HepG2 (cell line): ENCODE data around the gene EHD4. TPM values are rescaled to one million over a fixed set of nuclear protein-coding genes. Genes with fewer than 3 reads are reported as not detected.

Experiments used
- ARHGAP35 ChIP-seq: sonication (generic); formaldehyde crosslinking; IDR thresholded peaks from 2 replicates; pipeline ENCODE4 v1.9.0; 2022; ENCODE audit warnings: mild to moderate bottlenecking, inconsistent platforms, moderate library complexity, missing genetic modification reagents, borderline replicate concordance
- ISX ChIP-seq: sonication (generic); formaldehyde crosslinking; conservative IDR thresholded peaks from 2 replicates; pipeline ENCODE4 v1.5.0; 2020; ENCODE audit warnings: missing genetic modification reagents
- KLF12 ChIP-seq: sonication (generic); formaldehyde crosslinking; IDR thresholded peaks from 2 replicates; pipeline ENCODE4 v1.4.0; 2020; ENCODE audit warnings: missing genetic modification reagents, borderline replicate concordance
- MAZ ChIP-seq, 2 experiments: sonication (generic) in 1 of 2; formaldehyde crosslinking in 1 of 2; IDR thresholded peaks; 2 replicates each; pipeline versions ENCODE4 v1.5.0 to v1.6.1; 2012 to 2020; ENCODE audit warnings: low read depth in 2 of 2, mild to moderate bottlenecking in 2 of 2, borderline replicate concordance in 1 of 2, improper control_type of control experiment in 1 of 2, low read length in 1 of 2, missing genetic modification reagents in 1 of 2, moderate library complexity in 1 of 2
- RELA ChIP-seq: sonication (generic); formaldehyde crosslinking; IDR thresholded peaks from 2 replicates; pipeline ENCODE4 v1.4.0; 2020; ENCODE audit warnings: missing genetic modification reagents
- SNAI1 ChIP-seq: sonication (generic); formaldehyde crosslinking; IDR thresholded peaks from 2 replicates; pipeline ENCODE4 v1.5.0; 2020; ENCODE audit warnings: mild to moderate bottlenecking, missing genetic modification reagents, borderline replicate concordance
- STAG1 ChIP-seq: sonication (generic); formaldehyde crosslinking; IDR thresholded peaks from 2 replicates; pipeline ENCODE4 v1.4.0; 2020; ENCODE audit warnings: missing genetic modification reagents
- TGIF2 ChIP-seq: IDR thresholded peaks from 2 replicates; pipeline ENCODE4 v1.6.1; 2016; ENCODE audit warnings: control low read depth, missing compliant biosample characterization
- TRIM24 ChIP-seq: sonication (generic); formaldehyde crosslinking; IDR thresholded peaks from 2 replicates; pipeline ENCODE4 v1.8.0; 2022; ENCODE audit warnings: mild to moderate bottlenecking, missing genetic modification reagents
- XBP1 ChIP-seq: sonication (generic); formaldehyde crosslinking; IDR thresholded peaks from 2 replicates; pipeline ENCODE4 v1.5.0; 2020; ENCODE audit warnings: missing genetic modification reagents
- ZFAT ChIP-seq: sonication (generic); formaldehyde crosslinking; conservative IDR thresholded peaks from 2 replicates; pipeline ENCODE4 v1.8.1; 2023; ENCODE audit warnings: missing genetic modification reagents, inconsistent platforms
- ZNF121 ChIP-seq: sonication (generic); formaldehyde crosslinking; IDR thresholded peaks from 2 replicates; pipeline ENCODE4 v1.5.0; 2020; ENCODE audit warnings: mild to moderate bottlenecking, missing genetic modification reagents
- ZNF430 ChIP-seq: sonication (generic); formaldehyde crosslinking; IDR thresholded peaks from 2 replicates; pipeline ENCODE4 v1.9.0; 2021; ENCODE audit warnings: mild to moderate bottlenecking, missing genetic modification reagents
- ZNF563 ChIP-seq: sonication (generic); formaldehyde crosslinking; IDR thresholded peaks from 2 replicates; pipeline ENCODE4 v1.8.0; 2022; ENCODE audit warnings: mild to moderate bottlenecking, moderate library complexity, missing genetic modification reagents
- ZNF598 ChIP-seq: sonication (generic); formaldehyde crosslinking; IDR thresholded peaks from 2 replicates; pipeline ENCODE4 v1.5.1; 2020; ENCODE audit warnings: mild to moderate bottlenecking, missing genetic modification reagents, borderline replicate concordance
- polyA plus RNA-seq, 8 experiments: library from polyadenylated mRNA; depleted of rRNA in 3 of 8; stranded (reverse) in 7 of 8; unstranded in 1 of 8; fragments of >200 nt; fragmentation: Illumina TruSeq in 4 of 8; extraction: Trizol in 4 of 8; gene quantifications; 2 replicates each; pipeline versions ENCODE4 v1.2.1 to v1.2.3, GENCODE V29; 2011 to 2016; ENCODE audit warnings: low read depth in 4 of 8, missing spikeins in 1 of 8, mixed read lengths in 1 of 8; ENCODE audit not compliant: insufficient read depth in 1 of 8
- total RNA-seq, 5 experiments: library from RNA; depleted of rRNA; stranded (reverse); fragments of >200 nt; fragmentation: Illumina TruSeq; extraction: Trizol; gene quantifications; 2 replicates each; pipeline ENCODE4 v1.2.3, GENCODE V29; 2016; ENCODE audit warnings: low read depth in 1 of 5
- TF ChIP-seq, protein P1 (sequence below): sonication (generic); formaldehyde crosslinking; IDR thresholded peaks from 2 replicates; pipeline ENCODE4 v1.5.1; 2020; ENCODE audit warnings: mild to moderate bottlenecking, missing genetic modification reagents, moderate library complexity
- TF ChIP-seq, protein P2 (sequence below): sonication (generic); formaldehyde crosslinking; IDR thresholded peaks from 2 replicates; pipeline ENCODE4 v1.4.0; 2020; ENCODE audit warnings: low read depth, mild to moderate bottlenecking, missing genetic modification reagents
- TF ChIP-seq, protein P3 (sequence below): sonication (generic); formaldehyde crosslinking; IDR thresholded peaks from 2 replicates; pipeline ENCODE4 v1.5.0; 2020; ENCODE audit warnings: mild to moderate bottlenecking, missing genetic modification reagents, moderate library complexity
- TF ChIP-seq, protein P4 (sequence below): sonication (generic); formaldehyde crosslinking; IDR thresholded peaks from 2 replicates; pipeline ENCODE4 v1.9.0; 2021; ENCODE audit warnings: missing genetic modification reagents, mild to moderate bottlenecking, borderline replicate concordance

EHD4 gene
- total and polyA plus RNA-seq, 2 of the 13 experiments (the other 11 are each of a cell fraction or from before 2014, with no cell fraction given), result 3.1 to 4.8 TPM

DNA sequence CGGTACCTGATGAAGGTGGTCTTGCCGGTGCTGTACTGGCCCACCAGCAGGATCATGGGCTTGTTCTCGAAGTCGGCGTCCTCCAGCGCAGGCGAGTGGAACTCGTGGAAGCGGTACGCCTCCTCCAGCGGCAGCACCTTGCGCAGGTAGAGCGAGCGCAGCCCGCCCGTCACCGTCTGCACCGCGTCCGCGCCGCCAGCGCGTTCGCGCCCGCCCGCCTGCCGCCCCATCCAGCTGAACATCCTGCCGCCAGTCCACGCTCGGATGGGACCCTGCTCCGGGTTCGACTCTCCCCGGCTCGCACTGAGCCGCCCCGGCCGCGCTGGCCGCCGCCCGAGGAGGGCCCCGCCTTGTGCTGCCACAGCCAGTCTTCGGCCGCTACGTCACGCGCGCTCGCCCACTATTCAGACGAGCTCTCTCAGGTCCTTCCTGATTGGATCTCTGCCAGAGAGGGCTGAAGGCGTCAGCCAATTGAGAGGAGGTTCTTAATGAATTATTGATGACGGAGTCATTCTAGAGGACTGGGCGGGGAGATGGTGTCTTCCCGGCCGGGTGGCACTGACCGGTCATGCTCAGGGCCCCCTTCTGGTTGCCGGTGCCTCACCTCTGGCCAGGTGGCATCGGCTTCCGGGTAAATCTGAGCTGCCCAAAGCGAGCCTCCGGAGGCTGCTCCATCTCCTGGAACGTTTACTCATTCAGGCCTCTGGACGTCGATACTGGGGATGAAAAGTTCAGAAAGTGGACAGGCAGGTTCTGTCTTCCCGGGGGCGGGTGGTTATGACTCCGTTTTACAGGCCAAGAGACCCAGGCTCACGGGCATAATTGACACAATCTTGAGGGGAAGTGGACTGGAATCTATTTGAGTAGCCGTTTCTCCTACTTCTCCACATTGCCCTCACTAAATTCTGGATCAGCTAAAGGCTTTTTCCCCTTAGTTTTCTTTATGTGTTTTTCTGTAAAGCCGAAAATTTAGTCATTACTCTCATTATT, at the start of gene EHD4 (continued):
- TF ChIP-seq, protein P1, sequence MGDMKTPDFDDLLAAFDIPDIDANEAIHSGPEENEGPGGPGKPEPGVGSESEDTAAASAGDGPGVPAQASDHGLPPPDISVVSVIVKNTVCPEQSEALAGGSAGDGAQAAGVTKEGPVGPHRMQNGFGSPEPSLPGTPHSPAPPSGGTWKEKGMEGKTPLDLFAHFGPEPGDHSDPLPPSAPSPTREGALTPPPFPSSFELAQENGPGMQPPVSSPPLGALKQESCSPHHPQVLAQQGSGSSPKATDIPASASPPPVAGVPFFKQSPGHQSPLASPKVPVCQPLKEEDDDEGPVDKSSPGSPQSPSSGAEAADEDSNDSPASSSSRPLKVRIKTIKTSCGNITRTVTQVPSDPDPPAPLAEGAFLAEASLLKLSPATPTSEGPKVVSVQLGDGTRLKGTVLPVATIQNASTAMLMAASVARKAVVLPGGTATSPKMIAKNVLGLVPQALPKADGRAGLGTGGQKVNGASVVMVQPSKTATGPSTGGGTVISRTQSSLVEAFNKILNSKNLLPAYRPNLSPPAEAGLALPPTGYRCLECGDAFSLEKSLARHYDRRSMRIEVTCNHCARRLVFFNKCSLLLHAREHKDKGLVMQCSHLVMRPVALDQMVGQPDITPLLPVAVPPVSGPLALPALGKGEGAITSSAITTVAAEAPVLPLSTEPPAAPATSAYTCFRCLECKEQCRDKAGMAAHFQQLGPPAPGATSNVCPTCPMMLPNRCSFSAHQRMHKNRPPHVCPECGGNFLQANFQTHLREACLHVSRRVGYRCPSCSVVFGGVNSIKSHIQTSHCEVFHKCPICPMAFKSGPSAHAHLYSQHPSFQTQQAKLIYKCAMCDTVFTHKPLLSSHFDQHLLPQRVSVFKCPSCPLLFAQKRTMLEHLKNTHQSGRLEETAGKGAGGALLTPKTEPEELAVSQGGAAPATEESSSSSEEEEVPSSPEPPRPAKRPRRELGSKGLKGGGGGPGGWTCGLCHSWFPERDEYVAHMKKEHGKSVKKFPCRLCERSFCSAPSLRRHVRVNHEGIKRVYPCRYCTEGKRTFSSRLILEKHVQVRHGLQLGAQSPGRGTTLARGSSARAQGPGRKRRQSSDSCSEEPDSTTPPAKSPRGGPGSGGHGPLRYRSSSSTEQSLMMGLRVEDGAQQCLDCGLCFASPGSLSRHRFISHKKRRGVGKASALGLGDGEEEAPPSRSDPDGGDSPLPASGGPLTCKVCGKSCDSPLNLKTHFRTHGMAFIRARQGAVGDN (CRISPR knock-in tag), result peak; percentile 80
- TF ChIP-seq ZNF121 (CRISPR knock-in tag) (no peak), ZNF598 (CRISPR knock-in tag) (peak; percentile 50; the same call in 1 of the 2 replicates), RELA (CRISPR knock-in tag) (0 out of 2 replicates have a peak, but pooled peaks have one; percentile 49), KLF12 (CRISPR knock-in tag) (no peak; the same call in 1 of the 2 replicates), STAG1 (peak; percentile 21; the same call in 1 of the 2 replicates), MAZ (IDR thresholded peaks at IDR 0.05; ENCODE audit: borderline replicate concordance, low read depth, low read length) (no peak), MAZ (CRISPR knock-in tag; IDR thresholded peaks at IDR 0.05; ENCODE audit: low read depth) (peak; percentile 60; the same call in 1 of the 2 replicates), SNAI1 (CRISPR knock-in tag) (no peak), XBP1 (CRISPR knock-in tag) (no peak), ARHGAP35 (CRISPR knock-in tag) (peak; percentile 59; the same call in 1 of the 2 replicates), TRIM24 (CRISPR knock-in tag) (no peak), TGIF2 (CRISPR knock-in tag) (peak; percentile 52; the same call in 1 of the 2 replicates), ZNF563 (CRISPR knock-in tag) (peak; percentile 11; the same call in 1 of the 2 replicates), ISX (CRISPR knock-in tag) (no peak), ZNF430 (CRISPR knock-in tag) (no peak), ZFAT (no peak)
- TF ChIP-seq, protein P2, sequence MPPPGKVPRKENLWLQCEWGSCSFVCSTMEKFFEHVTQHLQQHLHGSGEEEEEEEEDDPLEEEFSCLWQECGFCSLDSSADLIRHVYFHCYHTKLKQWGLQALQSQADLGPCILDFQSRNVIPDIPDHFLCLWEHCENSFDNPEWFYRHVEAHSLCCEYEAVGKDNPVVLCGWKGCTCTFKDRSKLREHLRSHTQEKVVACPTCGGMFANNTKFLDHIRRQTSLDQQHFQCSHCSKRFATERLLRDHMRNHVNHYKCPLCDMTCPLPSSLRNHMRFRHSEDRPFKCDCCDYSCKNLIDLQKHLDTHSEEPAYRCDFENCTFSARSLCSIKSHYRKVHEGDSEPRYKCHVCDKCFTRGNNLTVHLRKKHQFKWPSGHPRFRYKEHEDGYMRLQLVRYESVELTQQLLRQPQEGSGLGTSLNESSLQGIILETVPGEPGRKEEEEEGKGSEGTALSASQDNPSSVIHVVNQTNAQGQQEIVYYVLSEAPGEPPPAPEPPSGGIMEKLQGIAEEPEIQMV, result no peak; the same call in 1 of the 2 replicates
- TF ChIP-seq, protein P3, sequence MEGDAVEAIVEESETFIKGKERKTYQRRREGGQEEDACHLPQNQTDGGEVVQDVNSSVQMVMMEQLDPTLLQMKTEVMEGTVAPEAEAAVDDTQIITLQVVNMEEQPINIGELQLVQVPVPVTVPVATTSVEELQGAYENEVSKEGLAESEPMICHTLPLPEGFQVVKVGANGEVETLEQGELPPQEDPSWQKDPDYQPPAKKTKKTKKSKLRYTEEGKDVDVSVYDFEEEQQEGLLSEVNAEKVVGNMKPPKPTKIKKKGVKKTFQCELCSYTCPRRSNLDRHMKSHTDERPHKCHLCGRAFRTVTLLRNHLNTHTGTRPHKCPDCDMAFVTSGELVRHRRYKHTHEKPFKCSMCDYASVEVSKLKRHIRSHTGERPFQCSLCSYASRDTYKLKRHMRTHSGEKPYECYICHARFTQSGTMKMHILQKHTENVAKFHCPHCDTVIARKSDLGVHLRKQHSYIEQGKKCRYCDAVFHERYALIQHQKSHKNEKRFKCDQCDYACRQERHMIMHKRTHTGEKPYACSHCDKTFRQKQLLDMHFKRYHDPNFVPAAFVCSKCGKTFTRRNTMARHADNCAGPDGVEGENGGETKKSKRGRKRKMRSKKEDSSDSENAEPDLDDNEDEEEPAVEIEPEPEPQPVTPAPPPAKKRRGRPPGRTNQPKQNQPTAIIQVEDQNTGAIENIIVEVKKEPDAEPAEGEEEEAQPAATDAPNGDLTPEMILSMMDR (CRISPR knock-in tag), result peak; percentile 66
- TF ChIP-seq, protein P4, sequence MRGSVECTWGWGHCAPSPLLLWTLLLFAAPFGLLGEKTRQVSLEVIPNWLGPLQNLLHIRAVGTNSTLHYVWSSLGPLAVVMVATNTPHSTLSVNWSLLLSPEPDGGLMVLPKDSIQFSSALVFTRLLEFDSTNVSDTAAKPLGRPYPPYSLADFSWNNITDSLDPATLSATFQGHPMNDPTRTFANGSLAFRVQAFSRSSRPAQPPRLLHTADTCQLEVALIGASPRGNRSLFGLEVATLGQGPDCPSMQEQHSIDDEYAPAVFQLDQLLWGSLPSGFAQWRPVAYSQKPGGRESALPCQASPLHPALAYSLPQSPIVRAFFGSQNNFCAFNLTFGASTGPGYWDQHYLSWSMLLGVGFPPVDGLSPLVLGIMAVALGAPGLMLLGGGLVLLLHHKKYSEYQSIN (CRISPR knock-in tag), result no peak
